Ishikawa (cell line): Measurements from ENCODE around the gene OCEL1.

Experiments used
- CEBPB ChIP-seq: IDR thresholded peaks from 2 replicates; pipeline ENCODE4 v1.6.1; 2012
- CREB1 ChIP-seq: IDR thresholded peaks from 2 replicates; pipeline ENCODE4 v1.6.1; 2012; ENCODE audit warnings: low read depth
- EGR1 ChIP-seq: IDR thresholded peaks from 2 replicates; pipeline ENCODE4 v1.6.1; 2012
- EP300 ChIP-seq: IDR thresholded peaks from 2 replicates; pipeline ENCODE4 v1.6.1; 2012; ENCODE audit warnings: borderline replicate concordance
- FOXM1 ChIP-seq: IDR thresholded peaks from 2 replicates; pipeline ENCODE4 v1.6.1; 2012; ENCODE audit warnings: low read depth, borderline replicate concordance
- MAX ChIP-seq: IDR thresholded peaks from 2 replicates; pipeline ENCODE4 v1.6.1; 2012
- NFIC ChIP-seq: IDR thresholded peaks from 2 replicates; pipeline ENCODE4 v1.6.1; 2012
- RAD21 ChIP-seq: IDR thresholded peaks from 2 replicates; pipeline ENCODE4 v1.6.1; 2012; ENCODE audit warnings: low read depth
- REST ChIP-seq: IDR thresholded peaks from 2 replicates; pipeline ENCODE4 v1.6.1; 2012; ENCODE audit warnings: low read depth, mild to moderate bottlenecking
- TAF1 ChIP-seq: IDR thresholded peaks from 2 replicates; pipeline ENCODE4 v1.6.1; 2012; ENCODE audit warnings: low read depth, mild to moderate bottlenecking
- TCF12 ChIP-seq: IDR thresholded peaks from 2 replicates; pipeline ENCODE4 v1.6.1; 2012; ENCODE audit warnings: low read depth
- TEAD4 ChIP-seq: IDR thresholded peaks from 2 replicates; pipeline ENCODE4 v1.6.1; 2012
- USF1 ChIP-seq: IDR thresholded peaks from 2 replicates; pipeline ENCODE4 v1.6.1; 2012
- YY1 ChIP-seq: IDR thresholded peaks from 2 replicates; pipeline ENCODE4 v1.6.1; 2012; ENCODE audit warnings: low read depth
- ZBTB7A ChIP-seq: IDR thresholded peaks from 2 replicates; pipeline ENCODE4 v1.6.1; 2012; ENCODE audit warnings: low read depth

OCEL1 gene

GRCh38 chr19:17263712-17264640 lies 38.0 kb downstream of the OCEL1 start:
- TF ChIP-seq CEBPB = no peak
- TF ChIP-seq EGR1 = no peak
- no peak for TF ChIP-seq RAD21
- no peak for TF ChIP-seq YY1
- no peak for TF ChIP-seq REST
- TF ChIP-seq TEAD4 = no peak
- no peak for TF ChIP-seq ZBTB7A
- TF ChIP-seq TAF1 = no peak
- TF ChIP-seq MAX = no peak
- no peak for TF ChIP-seq USF1
- no peak for TF ChIP-seq TCF12
- TF ChIP-seq CREB1 = no peak

GRCh38 chr19:17264641-17264979 lies 38.6 kb downstream of the OCEL1 start, which contains the start of gene USHBP1:
Gene USHBP1, minus strand, starts transcription at chr19:17264745. Its CDS starts 446 bp downstream, at chr19:17264299.
- TF ChIP-seq EP300 (no peak), CEBPB (no peak), EGR1 (no peak), NFIC (no peak), USF1 (peak; percentile 63), MAX (no peak), FOXM1 (no peak), CREB1 (no peak)

GRCh38 chr19:17266026-17266425 lies 40.0 kb downstream of the OCEL1 start:
- TF ChIP-seq USF1 (no peak), ZBTB7A (no peak), YY1 (no peak), CEBPB (no peak), TCF12 (no peak), MAX (no peak), RAD21 (no peak)

GRCh38 chr19:17266589-17266974 lies 40.6 kb downstream of the OCEL1 start:
- TF ChIP-seq RAD21 (no peak), TAF1 (no peak), NFIC (no peak), USF1 (no peak), EGR1 (no peak), REST (no peak)

- TF ChIP-seq TCF12 (peak; percentile 75), EGR1 (peak; percentile 44; the same call in 1 of the 2 replicates), REST (0 out of 2 replicates have a peak, but pooled peaks have one; percentile 26), RAD21 (no peak), FOXM1 (peak; percentile 81; the same call in 1 of the 2 replicates), TAF1 (peak; percentile 96), CREB1 (peak; percentile 69; the same call in 1 of the 2 replicates), USF1 (0 out of 2 replicates have a peak, but pooled peaks have one; percentile 10), EP300 (peak; percentile 32; the same call in 1 of the 2 replicates), YY1 (peak; percentile 98), ZBTB7A (no peak), NFIC (0 out of 2 replicates have a peak, but pooled peaks have one; percentile 28), CEBPB (no peak)
Observed at GRCh38 chr19:17266975-17267788, 41.2 kb downstream of the OCEL1 start, which contains the start of gene BABAM1. Gene BABAM1, plus strand, starts transcription at chr19:17267443. Its CDS starts 1,364 bp downstream, at chr19:17268807.
